Measurements from ENCODE around the gene ZNF76. TPM values are rescaled to one million over a fixed set of nuclear protein-coding genes. Genes with fewer than 3 reads are reported as not detected.

ZNF76 gene
- total RNA-seq, 1 experiment from 2014 or later, result 39.9 TPM

GRCh38 chr6:35297601-35298481, 38.3 kb downstream of the ZNF76 start, which contains the start of gene DEF6:
Gene DEF6 (plus strand): TSS chr6:35297818. CDS start chr6:35297857, 39 bp downstream.
- no peaks in the 10 kb centered on the region for H3K9me3 ChIP-seq (ENCODE audit: insufficient read depth, low read depth)
- H3K79me2 ChIP-seq (ENCODE audit: low read depth), result no peaks in the 10 kb centered on the region; the same call in 1 of the 2 replicates
- H3K4me3 ChIP-seq, result peak within 1 kb of the TSS; percentile 66
- H4K20me1 ChIP-seq (ENCODE audit: insufficient read depth), result no peaks in the 10 kb centered on the region
- DNase-seq, result peak; percentile 87
- intact Hi-C loops (cut with micrococcal nuclease; ENCODE audit: unreplicated experiment), result loop anchor here (1.0 to 10.0 kb wide), 7 partner anchors 44 to 797 kb away; partner anchors contain the start of genes ARMC12, PPARD and RPL10A
- H3K27me3 ChIP-seq (ENCODE audit: insufficient read depth, low read depth), result no peaks in the 10 kb centered on the region
- TF ChIP-seq EZH2 (IDR thresholded peaks at IDR 0.05; ENCODE audit: low read depth), result no peak
- TF ChIP-seq CTCF (conservative IDR thresholded peaks at IDR 0.05), result peak; percentile 85
- H3K4me2 ChIP-seq, result peak within 1 kb of the TSS; percentile 98
- peaks cover 23% of the 10 kb centered on the region for H3K4me1 ChIP-seq (replicated peaks; ENCODE audit: insufficient read depth)
- no peak within 1 kb of the TSS for H3K27ac ChIP-seq
- CTCF ChIA-PET, result interaction anchor here (0.6 to 1.0 kb wide), 5 partner anchors 169 to 1311 kb away, joined by 3 to 6 read pairs (median 4); no protein-coding TSS in a partner anchor
- no peaks in the 10 kb centered on the region for H3K36me3 ChIP-seq (ENCODE audit: low read depth)
- H2AFZ ChIP-seq, result peak within 1 kb of the TSS; percentile 95
- BruUV-seq (replicated peaks), result TSS peak; percentile 20
- no peaks in the 10 kb centered on the region for H3K9me2 ChIP-seq (ENCODE audit: insufficient read depth)
- H3F3A ChIP-seq (ENCODE audit: insufficient read depth, low read depth), result peaks cover 11% of the 10 kb centered on the region; the same call in 1 of the 2 replicates
- POLR2A ChIA-PET (ENCODE audit: unreplicated experiment), result interaction anchor here (0.6 kb wide), 1 partner anchor 44 kb away, joined by 3 read pairs; no protein-coding TSS in a partner anchor

GRCh38 chr6:35298625-35299140, 39.1 kb downstream of the ZNF76 start:
- intact Hi-C loops (cut with micrococcal nuclease; ENCODE audit: unreplicated experiment), result loop anchor here (10.0 kb wide), 1 partner anchor 796 kb away; no protein-coding TSS in a partner anchor
- Histone ChIP-seq H3K79me2 (ENCODE audit: low read depth) (no peaks in the 10 kb centered on the region; the same call in 1 of the 2 replicates), H4K20me1 (ENCODE audit: insufficient read depth) (no peaks in the 10 kb centered on the region), H3K36me3 (ENCODE audit: low read depth) (no peaks in the 10 kb centered on the region), H3K4me2 (peak overlapping the region; percentile 98), H3K4me3 (peak overlapping the region; percentile 66; the same call in 1 of the 2 replicates), H3K27ac (no peak overlapping the region), H3K4me1 (replicated peaks; ENCODE audit: insufficient read depth) (peaks cover 31% of the 10 kb centered on the region), H3F3A (ENCODE audit: insufficient read depth, low read depth) (peaks cover 11% of the 10 kb centered on the region; the same call in 1 of the 2 replicates), H3K9me3 (ENCODE audit: insufficient read depth, low read depth) (no peaks in the 10 kb centered on the region), H3K27me3 (ENCODE audit: insufficient read depth, low read depth) (no peaks in the 10 kb centered on the region), H3K9me2 (ENCODE audit: insufficient read depth) (no peaks in the 10 kb centered on the region), H2AFZ (no peak overlapping the region)
- POLR2A ChIA-PET (ENCODE audit: unreplicated experiment), result no interaction called here
- no TSS peak for BruUV-seq (replicated peaks)
- CTCF ChIA-PET, result no interaction called here
- TF ChIP-seq CTCF (conservative IDR thresholded peaks at IDR 0.05) (no peak), EZH2 (IDR thresholded peaks at IDR 0.05; ENCODE audit: low read depth) (no peak)
- no peak for DNase-seq

GRCh38 chr6:35299674-35300073, 40.1 kb downstream of the ZNF76 start:
- CTCF ChIA-PET, result no interaction called here
- no peak overlapping the region for H3K27ac ChIP-seq
- no peaks in the 10 kb centered on the region for H3K36me3 ChIP-seq (ENCODE audit: low read depth)
- no TSS peak for BruUV-seq (replicated peaks)
- TF ChIP-seq EZH2 (IDR thresholded peaks at IDR 0.05; ENCODE audit: low read depth), result no peak
- no peak for TF ChIP-seq CTCF (conservative IDR thresholded peaks at IDR 0.05)
- no peaks in the 10 kb centered on the region for H3K9me2 ChIP-seq (ENCODE audit: insufficient read depth)
- H3K4me3 ChIP-seq, result no peak overlapping the region
- H3F3A ChIP-seq (ENCODE audit: insufficient read depth, low read depth), result peaks cover 11% of the 10 kb centered on the region; the same call in 1 of the 2 replicates
- no peaks in the 10 kb centered on the region; the same call in 1 of the 2 replicates for H3K79me2 ChIP-seq (ENCODE audit: low read depth)
- H3K27me3 ChIP-seq (ENCODE audit: insufficient read depth, low read depth), result no peaks in the 10 kb centered on the region
- no peak overlapping the region for H2AFZ ChIP-seq
- no peaks in the 10 kb centered on the region for H4K20me1 ChIP-seq (ENCODE audit: insufficient read depth)
- no peak for DNase-seq
- H3K9me3 ChIP-seq (ENCODE audit: insufficient read depth, low read depth), result no peaks in the 10 kb centered on the region
- peaks cover 39% of the 10 kb centered on the region for H3K4me1 ChIP-seq (replicated peaks; ENCODE audit: insufficient read depth)
- intact Hi-C loops (cut with micrococcal nuclease; ENCODE audit: unreplicated experiment), result loop anchor here (10.0 kb wide), 1 partner anchor 795 kb away; no protein-coding TSS in a partner anchor
- H3K4me2 ChIP-seq, result no peak overlapping the region
- POLR2A ChIA-PET (ENCODE audit: unreplicated experiment), result no interaction called here
